B cell (primary cell): ENCODE measurements around the gene STX17. TPM values are rescaled to one million over a fixed set of nuclear protein-coding genes. Genes with fewer than 3 reads are reported as not detected.

Experiments used
- ATAC-seq: fragments of 200-7000 bp; cut with Tn5 transposase; one replicate; pipeline ENCODE4 v1.10.0; 2021; ENCODE audit warnings: low read depth, mild to moderate bottlenecking, moderate number of reproducible peaks, moderate library complexity
- CTCF ChIA-PET: fragments of 350-600 bp; sonication (Branson Sonifier 250); formaldehyde crosslinking; loops from one replicate; lab custom pipeline; 2021; ENCODE audit warnings: antibody characterized with exemption, inconsistent platforms; lab: Charles Lee
- POLR2A ChIA-PET: fragments of 350-600 bp; sonication (Branson Sonifier 250); formaldehyde crosslinking; loops from one replicate; lab custom pipeline; 2021; ENCODE audit warnings: antibody characterized with exemption; lab: Charles Lee
- DNase-seq: peaks from one replicate; pipeline ENCODE4 v3.0.0; 2013
- H2AFZ ChIP-seq: 2 replicates; pipeline ENCODE4 v1.6.1; 2012; ENCODE audit warnings: mild to moderate bottlenecking, low read depth, low read length; ENCODE audit not compliant: insufficient read depth, poor library complexity, severe bottlenecking
- H3K27ac ChIP-seq, 2 donors: 1 replicate in 1 of 2; 2 replicates in 1 of 2; pipeline ENCODE4 v1.5.1; 2012 to 2013; ENCODE audit warnings: low read length in 2 of 2, mild to moderate bottlenecking in 2 of 2, moderate library complexity in 1 of 2
- H3K27me3 ChIP-seq, 4 experiments: fragments of 200-600 bp in 1 of 4; sonication (generic) in 1 of 4; replicated peaks in 1 of 4; 1 replicate in 2 of 4; 2 replicates in 2 of 4; pipeline versions ENCODE4 v1.6.1 to v1.7.0; 2013 to 2016; ENCODE audit warnings: low read length in 3 of 4, mild to moderate bottlenecking in 2 of 4, mixed read lengths in 1 of 4, moderate library complexity in 1 of 4; ENCODE audit not compliant: insufficient read depth in 4 of 4, control insufficient read depth in 3 of 4; ENCODE audit errors: control extremely low read depth in 1 of 4
- H3K36me3 ChIP-seq, 2 experiments: replicated peaks in 1 of 2; 1 replicate in 1 of 2; 2 replicates in 1 of 2; pipeline versions ENCODE4 v1.6.1 to v1.7.1; 2013; ENCODE audit warnings: low read length in 1 of 2; ENCODE audit not compliant: insufficient read depth in 2 of 2, control insufficient read depth in 1 of 2; ENCODE audit errors: control extremely low read depth in 1 of 2, extremely low read depth in 1 of 2
- H3K4me1 ChIP-seq, 2 donors: fragments of 200-600 bp in 1 of 2; sonication (generic) in 1 of 2; 1 replicate in 1 of 2; 2 replicates in 1 of 2; pipeline versions ENCODE4 v1.5.1 to v1.6.1; 2013 to 2017; ENCODE audit warnings: low read length in 2 of 2; ENCODE audit not compliant: control insufficient read depth in 2 of 2, insufficient read depth in 2 of 2
- H3K4me2 ChIP-seq: replicated peaks from 2 replicates; pipeline ENCODE3; 2012; ENCODE audit warnings: mild to moderate bottlenecking, low read depth, low read length; ENCODE audit not compliant: poor library complexity, severe bottlenecking
- H3K4me3 ChIP-seq, 5 experiments: fragments of 200-600 bp in 1 of 5; sonication (generic) in 1 of 5; 1 replicate in 3 of 5; 2 replicates in 2 of 5; pipeline versions ENCODE4 v1.5.1 to v1.7.0; 2011 to 2016; ENCODE audit warnings: low read length in 4 of 5, mild to moderate bottlenecking in 4 of 5, low read depth in 2 of 5, control low read depth in 1 of 5, moderate library complexity in 1 of 5; ENCODE audit not compliant: insufficient read depth in 1 of 5; ENCODE audit errors: control extremely low read depth in 1 of 5, extremely low read depth in 1 of 5
- H3K79me2 ChIP-seq: fragments of 200-600 bp; sonication (generic); one replicate; pipeline ENCODE4 v1.6.0; 2016; ENCODE audit warnings: low read length; ENCODE audit not compliant: control insufficient read depth, insufficient read depth
- H3K9ac ChIP-seq: fragments of 200-600 bp; sonication (generic); 2 replicates; pipeline ENCODE4 v1.6.1; 2017; ENCODE audit warnings: mild to moderate bottlenecking, low read length, moderate library complexity
- H3K9me3 ChIP-seq, 3 donors: one replicate each; pipeline versions ENCODE4 v1.6.1 to v1.7.1; 2013; ENCODE audit warnings: low read length in 2 of 3; ENCODE audit not compliant: control insufficient read depth in 2 of 3, insufficient read depth in 1 of 3; ENCODE audit errors: control extremely low read depth in 1 of 3
- H4K20me1 ChIP-seq: 2 replicates; pipeline ENCODE4 v1.6.0; 2012; ENCODE audit warnings: mild to moderate bottlenecking, low read length; ENCODE audit not compliant: insufficient read depth, control insufficient read depth, poor library complexity, severe bottlenecking
- H3K27ac Mint-ChIP-seq: one replicate; pipeline ENCODE4 v1.8.0; 2021; ENCODE audit warnings: mixed read lengths
- H3K27me3 Mint-ChIP-seq: one replicate; pipeline ENCODE4 v1.8.0; 2021; ENCODE audit warnings: mixed read lengths
- H3K4me1 Mint-ChIP-seq: one replicate; pipeline ENCODE4 v1.8.0; 2021; ENCODE audit warnings: mixed read lengths
- H3K4me3 Mint-ChIP-seq: one replicate; pipeline ENCODE4 v1.8.0; 2021; ENCODE audit warnings: mixed read lengths
- H3K9me3 Mint-ChIP-seq: one replicate; pipeline ENCODE4 v1.8.0; 2022; ENCODE audit warnings: mixed read lengths; ENCODE audit not compliant: insufficient read depth
- EZH2 ChIP-seq: IDR thresholded peaks from 2 replicates; pipeline ENCODE4 v1.6.1; 2012; ENCODE audit warnings: borderline replicate concordance, low read depth, mild to moderate bottlenecking, moderate library complexity, low read length; ENCODE audit not compliant: insufficient read depth, poor library complexity, severe bottlenecking
- WGBS: methylation state at CpG from one replicate; pipeline ENCODE4 v1.1.5; 2013; ENCODE audit warnings: missing lambda C conversion rate; ENCODE audit not compliant: insufficient coverage; 5-methylcytosine and 5-hydroxymethylcytosine counted together
- intact Hi-C: fragments of 100-400 bp; cut with micrococcal nuclease; formaldehyde crosslinking; loops from one replicate; pipeline ENCODE4 v1.10.0; 2022
- polyA plus RNA-seq: library from polyadenylated mRNA; depleted of rRNA; stranded (reverse); fragments of >200 nt; gene quantifications from 2 replicates; pipeline ENCODE4 v1.2.3, GENCODE V29; 2012
- total RNA-seq, 2 donors: library from RNA; stranded (reverse); fragments of 120-200 nt in 1 of 2; gene quantifications; 1 replicate in 1 of 2; 2 replicates in 1 of 2; pipeline versions ENCODE4 v1.2.3 to v1.2.4, GENCODE V29; 2013 to 2022
- TF ChIP-seq, protein P1 (sequence below): fragments of 200-600 bp; IDR thresholded peaks from one replicate; pipeline ENCODE4 v1.8.0; 2022; ENCODE audit warnings: antibody characterized with exemption, mild to moderate bottlenecking

STX17 gene
- total and polyA plus RNA-seq, 2 donors (not counting 1 experiment from before 2014, with no cell fraction given), result 7.2 to 40.2 TPM

DNA sequence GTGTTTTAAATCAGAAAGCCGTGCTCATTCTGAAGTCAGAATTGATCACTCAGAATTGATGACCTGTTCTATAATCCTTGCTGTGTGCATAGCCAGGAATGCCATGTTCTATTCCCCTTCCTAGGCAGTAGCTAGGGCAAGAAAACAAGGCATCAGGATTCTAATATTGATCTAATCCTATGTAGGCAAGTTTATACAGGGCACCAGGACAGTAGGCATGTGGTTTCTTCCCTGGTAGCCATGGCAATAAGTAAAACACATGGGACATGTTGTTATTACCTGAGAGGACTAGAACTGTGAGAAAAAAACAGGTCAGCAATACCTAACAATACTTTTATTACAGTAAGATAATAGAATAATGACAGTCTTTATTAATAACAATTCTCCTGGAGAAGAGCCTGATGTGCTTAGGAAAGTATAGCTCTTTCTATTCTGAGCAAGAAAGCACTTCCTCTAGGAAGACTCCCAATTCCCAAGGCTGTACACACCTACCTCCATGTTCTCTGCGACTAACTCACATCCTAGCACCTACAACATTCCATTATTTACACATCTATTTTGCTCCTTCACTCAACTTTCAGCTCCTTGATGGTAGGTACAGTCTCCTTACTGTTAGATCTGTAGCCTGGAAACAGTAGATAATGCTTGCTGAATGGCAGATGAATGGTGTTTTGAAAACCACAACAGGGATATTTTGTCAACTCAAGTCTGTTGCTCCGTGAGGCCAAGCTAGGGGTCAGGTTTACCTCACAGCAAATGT lies 70.8 kb downstream of the STX17 start:
- no peak for ATAC-seq
- CTCF ChIA-PET, result no interaction called here
- H3K27ac Mint-ChIP-seq, result peak overlapping the region; percentile 54
- Histone ChIP-seq H3K4me1 (no peaks in the 10 kb centered on the region), H3K4me2 (no peak overlapping the region), H3K4me3 (no peak overlapping the region), H2AFZ (no peak overlapping the region), H3K9me3 (no peaks in the 10 kb centered on the region), H3K27me3 (no peaks in the 10 kb centered on the region), H3K36me3 (peaks cover 4 to 12% of the 10 kb centered on the region in 2 experiments), H4K20me1 (no peaks in the 10 kb centered on the region), H3K9ac (no peak overlapping the region), H3K27ac (no peak overlapping the region), H3K79me2 (no peaks in the 10 kb centered on the region)
- WGBS, result 91% methylated on average over 1 of the region's 3 CpGs
- H3K4me3 Mint-ChIP-seq, result no peak overlapping the region
- no peaks in the 10 kb centered on the region for H3K27me3 Mint-ChIP-seq
- DNase-seq, result no peak
- no peaks in the 10 kb centered on the region for H3K4me1 Mint-ChIP-seq
- H3K9me3 Mint-ChIP-seq, result no peaks in the 10 kb centered on the region
- TF ChIP-seq, protein P1, sequence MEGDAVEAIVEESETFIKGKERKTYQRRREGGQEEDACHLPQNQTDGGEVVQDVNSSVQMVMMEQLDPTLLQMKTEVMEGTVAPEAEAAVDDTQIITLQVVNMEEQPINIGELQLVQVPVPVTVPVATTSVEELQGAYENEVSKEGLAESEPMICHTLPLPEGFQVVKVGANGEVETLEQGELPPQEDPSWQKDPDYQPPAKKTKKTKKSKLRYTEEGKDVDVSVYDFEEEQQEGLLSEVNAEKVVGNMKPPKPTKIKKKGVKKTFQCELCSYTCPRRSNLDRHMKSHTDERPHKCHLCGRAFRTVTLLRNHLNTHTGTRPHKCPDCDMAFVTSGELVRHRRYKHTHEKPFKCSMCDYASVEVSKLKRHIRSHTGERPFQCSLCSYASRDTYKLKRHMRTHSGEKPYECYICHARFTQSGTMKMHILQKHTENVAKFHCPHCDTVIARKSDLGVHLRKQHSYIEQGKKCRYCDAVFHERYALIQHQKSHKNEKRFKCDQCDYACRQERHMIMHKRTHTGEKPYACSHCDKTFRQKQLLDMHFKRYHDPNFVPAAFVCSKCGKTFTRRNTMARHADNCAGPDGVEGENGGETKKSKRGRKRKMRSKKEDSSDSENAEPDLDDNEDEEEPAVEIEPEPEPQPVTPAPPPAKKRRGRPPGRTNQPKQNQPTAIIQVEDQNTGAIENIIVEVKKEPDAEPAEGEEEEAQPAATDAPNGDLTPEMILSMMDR, result no peak
- TF ChIP-seq EZH2, result no peak
- intact Hi-C loops, result no loop called here
- POLR2A ChIA-PET, result no interaction called here

GRCh38 chr9:99978221-99978620 lies 71.8 kb downstream of the STX17 start:
- no peak overlapping the region for H2AFZ ChIP-seq
- no peak overlapping the region for H3K27ac ChIP-seq
- H3K9me3 ChIP-seq, result no peaks in the 10 kb centered on the region
- H4K20me1 ChIP-seq, result no peaks in the 10 kb centered on the region
- ChIA-PET POLR2A (interaction anchor here (0.5 kb wide), 1 partner anchor 144 kb away, joined by 6 read pairs; no protein-coding TSS in a partner anchor), CTCF (no interaction called here)
- TF ChIP-seq, protein P1, result no peak
- TF ChIP-seq EZH2, result no peak
- no peak overlapping the region for H3K4me2 ChIP-seq
- no peaks in the 10 kb centered on the region for H3K27me3 ChIP-seq
- H3K27ac Mint-ChIP-seq, result no peak overlapping the region
- H3K4me1 Mint-ChIP-seq, result no peaks in the 10 kb centered on the region
- no peaks in the 10 kb centered on the region for H3K27me3 Mint-ChIP-seq
- intact Hi-C loops, result no loop called here
- H3K4me3 ChIP-seq, result no peak overlapping the region
- ATAC-seq (no peak), DNase-seq (no peak)
- H3K9ac ChIP-seq, result no peak overlapping the region
- H3K79me2 ChIP-seq, result no peaks in the 10 kb centered on the region
- H3K9me3 Mint-ChIP-seq, result no peaks in the 10 kb centered on the region
- H3K36me3 ChIP-seq, result peaks cover 4 to 19% of the 10 kb centered on the region in 2 experiments
- WGBS, result no CpG with 5 or more reads among the region's 1 CpG
- no peaks in the 10 kb centered on the region for H3K4me1 ChIP-seq
- no peak overlapping the region for H3K4me3 Mint-ChIP-seq
